ENCODE data around the gene CLIP1.

DNA sequence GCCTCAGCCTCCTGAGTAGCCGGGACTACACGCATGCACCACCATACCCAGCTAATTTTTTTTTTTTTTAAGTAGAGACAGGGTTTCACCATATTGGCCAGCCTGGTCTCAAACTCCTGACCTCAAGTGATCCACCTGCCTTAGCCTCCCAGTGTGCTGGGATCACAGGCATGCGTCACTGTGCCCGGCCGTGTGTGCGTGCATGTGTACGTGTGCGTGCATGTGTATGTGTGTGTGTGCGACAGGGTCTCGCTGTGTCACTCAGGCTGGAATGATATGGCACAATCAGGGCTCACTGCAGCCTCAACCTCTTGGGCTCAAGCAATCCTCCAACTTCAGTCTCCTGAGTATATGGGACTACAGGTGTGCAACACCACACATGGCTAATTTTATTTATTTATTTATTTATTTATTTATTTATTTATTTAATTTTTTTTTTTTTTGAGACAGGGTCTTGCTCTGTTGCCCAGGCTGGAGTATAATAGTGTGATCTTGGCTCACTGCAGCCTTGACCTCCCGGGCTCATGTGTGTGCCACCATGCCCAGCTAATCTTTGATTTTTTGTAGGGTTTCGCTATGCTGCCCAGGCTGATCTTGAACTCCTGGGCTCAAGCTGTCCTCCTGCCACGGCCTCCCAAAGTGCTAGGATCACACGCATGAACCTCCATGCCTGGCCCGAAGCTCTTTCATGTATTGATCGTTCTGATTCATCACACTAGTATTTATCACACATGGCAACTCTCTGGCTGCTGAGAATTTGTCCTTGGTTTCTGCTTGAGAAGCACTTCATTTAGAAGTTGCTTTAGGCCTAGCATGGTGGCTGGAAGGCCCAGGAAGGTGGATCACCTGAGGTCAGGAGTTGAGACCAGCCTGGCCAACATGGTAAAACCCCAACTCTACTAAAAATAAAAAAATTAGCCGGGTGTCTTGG is 35.9 kb upstream of the CLIP1 start:
- TF ChIP-seq, protein P1, sequence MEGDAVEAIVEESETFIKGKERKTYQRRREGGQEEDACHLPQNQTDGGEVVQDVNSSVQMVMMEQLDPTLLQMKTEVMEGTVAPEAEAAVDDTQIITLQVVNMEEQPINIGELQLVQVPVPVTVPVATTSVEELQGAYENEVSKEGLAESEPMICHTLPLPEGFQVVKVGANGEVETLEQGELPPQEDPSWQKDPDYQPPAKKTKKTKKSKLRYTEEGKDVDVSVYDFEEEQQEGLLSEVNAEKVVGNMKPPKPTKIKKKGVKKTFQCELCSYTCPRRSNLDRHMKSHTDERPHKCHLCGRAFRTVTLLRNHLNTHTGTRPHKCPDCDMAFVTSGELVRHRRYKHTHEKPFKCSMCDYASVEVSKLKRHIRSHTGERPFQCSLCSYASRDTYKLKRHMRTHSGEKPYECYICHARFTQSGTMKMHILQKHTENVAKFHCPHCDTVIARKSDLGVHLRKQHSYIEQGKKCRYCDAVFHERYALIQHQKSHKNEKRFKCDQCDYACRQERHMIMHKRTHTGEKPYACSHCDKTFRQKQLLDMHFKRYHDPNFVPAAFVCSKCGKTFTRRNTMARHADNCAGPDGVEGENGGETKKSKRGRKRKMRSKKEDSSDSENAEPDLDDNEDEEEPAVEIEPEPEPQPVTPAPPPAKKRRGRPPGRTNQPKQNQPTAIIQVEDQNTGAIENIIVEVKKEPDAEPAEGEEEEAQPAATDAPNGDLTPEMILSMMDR (IDR thresholded peaks at IDR 0.05; ENCODE audit: low read length) = no peak
- TF ChIP-seq EZH2 (IDR thresholded peaks at IDR 0.05; ENCODE audit: borderline replicate concordance, low read length) = no peak
